Measurements from ENCODE around the gene FOXO6.
"Not testable (repeated sequence)": the region's sequence is repeated elsewhere in the genome, so short reads cannot be mapped to it uniquely, and the experiment has no call there.

The FOXO6 gene

DNA sequence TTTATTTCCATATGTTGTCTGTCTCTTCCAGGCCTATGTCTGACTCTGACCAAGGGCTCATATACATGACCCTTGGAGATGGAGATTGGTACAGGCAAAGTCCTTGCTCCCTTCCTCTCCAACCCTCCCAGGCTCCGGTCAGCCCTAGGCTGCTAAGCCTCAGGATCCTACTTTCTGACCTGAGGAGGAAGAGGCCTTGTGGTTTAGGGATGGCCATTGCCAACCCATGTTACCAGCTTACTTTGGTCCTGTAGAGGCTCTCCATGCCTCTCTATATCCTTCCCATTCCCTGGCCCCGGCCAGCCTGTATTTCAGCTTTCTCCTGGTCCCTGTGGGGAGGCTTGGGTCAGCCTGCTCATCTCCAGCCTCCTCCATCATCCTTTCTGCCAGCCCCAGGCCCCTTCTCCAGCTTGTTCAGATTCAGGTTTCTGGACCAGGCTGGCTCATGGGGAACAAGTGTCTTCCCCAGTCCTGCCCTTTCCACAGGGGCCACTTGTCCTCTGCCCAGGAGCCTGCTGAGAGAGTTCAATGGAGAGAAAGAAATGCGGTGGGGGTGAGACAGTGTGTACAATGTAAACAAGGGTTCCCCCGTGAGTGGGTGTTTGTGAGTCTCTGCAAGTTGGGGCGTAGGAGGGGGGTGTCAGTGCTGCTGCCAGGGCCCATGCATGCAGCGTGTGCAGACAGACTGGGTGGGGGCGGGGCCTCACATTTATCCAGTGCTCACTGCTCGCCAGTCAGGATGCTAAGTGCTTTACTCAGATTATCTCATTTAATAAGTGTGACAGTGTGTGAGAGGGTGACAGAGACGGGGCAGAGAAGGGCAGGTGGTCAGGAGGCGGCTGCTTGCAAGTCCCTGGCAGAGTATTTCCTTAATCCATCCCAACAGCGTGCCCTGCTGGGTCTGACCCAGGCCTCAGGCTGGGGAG is 31.3 kb upstream of the FOXO6 start:
- no peak for DNase-seq (ENCODE audit: low spot score)

DNA sequence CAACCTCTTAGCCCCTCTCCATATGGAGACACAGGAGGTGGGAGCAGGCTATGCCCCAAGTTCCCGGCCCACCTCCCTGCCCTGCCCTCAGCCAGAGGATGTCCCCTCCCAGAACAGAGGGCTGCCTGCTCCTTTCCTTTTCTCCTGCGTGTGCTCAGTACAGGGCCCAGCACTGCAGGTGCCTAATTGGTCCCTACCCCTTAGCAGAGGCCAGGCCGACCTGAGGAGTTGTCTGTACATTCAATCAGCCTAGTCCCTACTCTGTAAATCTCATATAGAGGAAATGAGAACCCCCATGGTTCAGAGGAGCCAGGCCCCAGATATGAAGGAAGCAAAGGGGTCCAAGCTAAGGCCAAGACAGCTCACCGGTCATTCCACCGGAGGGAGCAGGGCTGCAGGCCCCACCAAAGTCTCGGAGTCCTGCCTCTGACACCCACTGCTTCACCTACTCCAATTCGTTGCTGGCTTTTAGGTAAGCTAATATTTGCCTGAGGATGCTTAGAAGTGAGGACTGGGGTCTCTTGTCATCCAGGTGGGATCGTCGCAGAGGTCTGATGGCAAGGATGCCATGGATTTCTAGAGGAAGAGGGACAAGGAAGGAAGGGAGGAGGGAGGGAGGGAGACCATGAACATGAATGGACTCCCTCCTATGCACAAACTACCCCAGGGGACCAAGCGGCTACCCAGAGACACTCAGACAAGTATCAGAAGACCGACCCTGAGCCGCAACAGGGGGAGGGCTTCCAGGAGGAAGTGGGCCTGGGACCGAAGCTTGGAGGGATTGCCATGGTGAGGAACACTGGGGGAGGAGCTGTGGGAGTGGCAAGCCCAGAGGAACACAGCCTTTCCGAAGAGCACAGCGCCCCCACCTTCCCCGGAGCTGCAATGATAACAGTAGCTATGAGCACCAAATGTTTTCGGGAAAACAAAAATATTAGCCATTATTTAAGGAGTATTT is 30.4 kb upstream of the FOXO6 start:
- DNase-seq (ENCODE audit: low spot score): no peak

GRCh38 chr1:41331546-41331917 is 29.7 kb upstream of the FOXO6 start:
- DNase-seq (ENCODE audit: low spot score): no peak

DNA sequence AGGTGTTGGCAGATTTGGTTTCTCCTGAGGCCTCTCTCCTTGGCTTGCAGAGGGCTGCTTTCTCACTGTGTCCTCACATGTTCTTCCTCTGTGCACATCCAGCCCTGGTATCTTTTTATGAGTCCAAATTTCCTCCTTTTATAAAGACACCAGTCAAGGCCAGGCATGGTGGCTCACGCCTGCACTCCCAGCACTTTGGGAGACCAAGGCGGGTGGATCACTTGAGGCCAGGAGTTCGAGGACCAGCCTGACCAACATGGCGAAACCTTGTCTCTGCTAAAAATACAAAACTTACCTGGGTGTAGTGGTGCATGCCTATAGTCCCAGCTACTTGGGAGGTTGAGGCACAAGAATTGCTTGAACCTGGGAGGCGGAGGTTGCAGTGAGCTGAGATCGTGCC is 29.1 kb upstream of the FOXO6 start:
- not testable (repeated sequence) for DNase-seq (ENCODE audit: low spot score)

- no peak for DNase-seq (ENCODE audit: low spot score)
Observed at GRCh38 chr1:41333146-41333784, 28.0 kb upstream of the FOXO6 start.

DNA sequence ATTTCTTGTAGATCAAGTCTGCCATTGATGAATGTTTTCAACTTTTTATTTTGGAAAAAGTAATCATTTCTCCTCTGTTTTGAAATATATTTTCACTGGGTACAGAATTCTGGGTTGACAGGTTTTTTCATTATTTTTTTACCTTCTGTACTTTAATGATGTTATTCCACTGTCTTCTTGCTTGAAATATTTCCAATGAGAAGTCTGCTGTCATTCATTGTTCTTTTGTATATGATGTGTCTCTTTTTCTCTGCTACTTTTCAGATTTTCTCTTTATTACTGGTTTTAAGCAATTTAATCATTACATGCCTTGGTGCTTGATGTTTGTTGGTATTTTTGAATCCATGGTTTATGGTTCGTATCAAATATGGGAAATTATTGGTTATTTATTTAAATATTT is 22.4 kb upstream of the FOXO6 start:
- DNase-seq (ENCODE audit: low spot score): no peak

- no peak for DNase-seq (ENCODE audit: low spot score)
Observed at GRCh38 chr1:41340655-41341364, 20.4 kb upstream of the FOXO6 start.

- no peak for DNase-seq (ENCODE audit: low spot score)
Observed at GRCh38 chr1:41341365-41341683, 19.9 kb upstream of the FOXO6 start.

- no peak for DNase-seq (ENCODE audit: low spot score)
Observed at GRCh38 chr1:41341772-41342562, 19.3 kb upstream of the FOXO6 start.

DNA sequence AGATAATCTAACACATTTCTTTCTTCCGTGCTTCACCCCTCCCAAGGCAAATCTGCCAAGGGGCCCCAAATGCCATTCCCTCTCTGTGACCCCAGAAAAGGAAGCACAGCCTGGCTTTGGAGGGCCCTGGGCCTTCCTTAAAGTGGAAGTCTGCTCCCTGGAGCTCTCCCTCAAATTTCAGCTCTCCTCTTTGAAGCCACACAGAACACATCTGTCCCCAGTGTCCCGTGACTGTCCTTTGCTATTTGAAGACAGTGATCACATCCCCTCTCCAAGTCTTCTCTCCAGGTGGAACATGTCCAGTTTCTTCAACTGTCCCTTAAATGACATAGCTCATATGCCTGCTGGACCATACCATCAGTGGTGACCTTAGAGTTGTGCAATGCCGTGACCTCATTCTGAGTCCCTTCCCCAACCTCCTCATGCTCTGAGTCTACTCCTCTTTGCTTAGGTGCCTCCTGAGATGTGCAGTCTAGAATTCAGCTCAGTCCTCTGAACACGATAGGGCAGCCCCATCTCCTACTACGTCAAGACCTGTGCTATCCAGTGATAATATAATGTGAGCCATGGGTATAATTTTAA is 18.4 kb upstream of the FOXO6 start:
- DNase-seq (ENCODE audit: low spot score): no peak

DNA sequence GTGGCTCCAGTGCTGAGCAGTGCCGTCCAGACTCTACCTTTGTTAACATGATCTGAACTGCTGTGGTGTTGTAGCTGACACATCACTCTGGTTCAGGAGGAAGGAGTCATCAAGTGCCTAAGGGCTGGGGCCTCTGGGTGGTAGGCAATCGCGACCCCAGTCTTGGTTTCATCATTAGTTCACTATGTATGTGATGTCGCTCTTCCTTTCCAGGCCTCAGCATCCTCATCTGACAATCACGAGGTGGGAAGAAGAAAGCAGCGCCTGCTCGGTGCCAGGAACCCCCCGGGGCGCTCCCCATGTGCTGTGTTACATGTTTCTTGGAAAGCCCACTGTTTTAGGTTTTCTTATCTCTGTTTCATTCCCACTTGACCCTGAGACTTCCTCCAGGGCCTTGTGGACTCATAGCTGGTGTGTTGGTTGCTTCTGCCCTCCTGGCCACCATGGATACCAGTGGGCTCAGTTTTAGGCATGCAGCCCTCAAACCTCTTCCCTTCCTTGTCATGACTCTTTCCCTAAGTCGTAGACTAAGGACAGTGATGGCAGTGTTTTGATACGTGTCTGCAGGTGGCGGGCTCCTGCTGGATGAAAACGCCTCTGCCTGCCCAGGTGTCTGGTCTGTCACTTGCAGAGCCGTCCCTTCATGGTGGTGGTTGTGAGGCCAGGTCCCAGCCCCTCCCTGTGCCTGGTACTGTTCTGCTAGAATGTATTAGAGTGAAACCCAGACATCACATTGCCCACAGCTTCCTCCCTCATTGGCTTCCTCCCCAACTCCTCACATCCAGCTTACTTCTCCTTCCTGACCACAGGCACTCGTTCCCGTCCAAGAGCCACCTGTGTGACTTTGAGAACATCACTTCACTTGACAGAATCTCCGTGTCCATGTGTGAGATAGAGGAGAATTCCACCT is 17.2 kb upstream of the FOXO6 start:
- DNase-seq (ENCODE audit: low spot score): no peak

- DNase-seq (ENCODE audit: low spot score): no peak
Observed at GRCh38 chr1:41344708-41345159, 16.5 kb upstream of the FOXO6 start.

DNA sequence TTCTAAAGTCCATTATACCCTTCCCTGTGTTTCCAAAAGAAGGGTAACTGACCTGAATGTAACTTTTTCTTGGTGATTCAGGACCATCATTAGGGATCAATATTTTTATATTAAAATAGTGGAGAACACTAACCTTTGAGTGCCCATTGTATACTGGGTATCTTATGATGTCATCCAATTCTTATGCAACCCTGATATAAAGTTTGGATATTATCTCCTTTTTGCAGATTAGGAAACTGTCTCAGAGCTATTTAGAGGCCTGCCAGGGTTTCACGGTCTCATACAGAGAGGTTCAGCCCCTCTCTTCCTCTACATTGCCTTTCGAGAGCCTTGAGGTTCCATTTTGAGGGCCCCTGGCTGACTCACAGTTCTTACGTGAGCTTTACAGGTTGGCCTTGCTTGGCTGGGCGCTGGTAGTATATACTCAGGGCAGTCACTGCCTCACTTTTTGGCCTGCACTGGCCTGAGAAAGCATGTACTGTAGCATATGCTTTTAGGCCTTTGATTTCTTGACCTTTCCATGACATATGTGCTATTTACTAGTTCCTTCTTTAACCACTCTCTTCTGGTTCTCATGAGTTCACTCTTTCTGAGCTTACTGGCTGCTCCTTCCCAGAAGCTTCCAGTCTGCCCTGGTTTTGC is 15.7 kb upstream of the FOXO6 start:
- no peak for DNase-seq (ENCODE audit: low spot score)

DNA sequence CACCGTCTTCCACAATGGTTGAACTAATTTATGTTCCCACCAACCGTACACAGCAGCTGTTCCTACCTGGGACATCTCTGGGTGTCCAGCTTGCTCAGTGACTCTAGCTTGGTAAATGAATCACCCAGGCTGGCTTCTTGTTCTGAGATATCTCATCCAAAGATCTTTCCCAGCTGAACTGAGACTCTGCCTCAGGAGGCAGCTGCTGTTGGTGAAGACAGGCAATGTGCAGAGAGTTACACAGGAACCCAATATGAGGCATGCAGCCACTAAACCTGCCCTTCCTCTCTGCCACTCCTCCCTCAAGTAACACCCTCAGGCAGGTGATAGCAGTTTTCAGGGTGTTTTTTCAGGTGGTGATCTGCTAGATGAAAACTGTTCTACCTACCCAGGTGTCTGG is 14.0 kb upstream of the FOXO6 start:
- DNase-seq (ENCODE audit: low spot score): no peak

DNA sequence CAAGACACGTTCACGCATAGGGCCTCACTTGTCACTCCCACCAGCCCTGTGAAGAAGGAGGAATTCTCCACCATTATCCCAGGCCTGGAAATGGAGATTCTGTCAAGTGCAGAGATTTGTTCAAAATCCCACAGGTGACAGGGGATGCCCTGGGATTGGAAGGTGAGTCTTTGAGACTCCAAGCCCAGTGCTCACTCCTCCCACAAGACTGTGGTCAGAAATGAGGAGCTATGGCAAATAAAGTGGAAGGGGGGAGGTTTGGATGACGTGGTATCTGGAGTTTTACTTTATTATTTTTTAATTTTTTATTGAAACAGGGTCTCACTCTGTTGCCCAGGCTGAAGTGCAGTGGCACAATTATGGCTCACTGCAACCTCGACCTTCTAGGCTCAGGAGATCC is 12.8 kb upstream of the FOXO6 start:
- DNase-seq (ENCODE audit: low spot score): no peak

GRCh38 chr1:41349361-41350054 is 11.7 kb upstream of the FOXO6 start:
- DNase-seq (ENCODE audit: low spot score): no peak

DNA sequence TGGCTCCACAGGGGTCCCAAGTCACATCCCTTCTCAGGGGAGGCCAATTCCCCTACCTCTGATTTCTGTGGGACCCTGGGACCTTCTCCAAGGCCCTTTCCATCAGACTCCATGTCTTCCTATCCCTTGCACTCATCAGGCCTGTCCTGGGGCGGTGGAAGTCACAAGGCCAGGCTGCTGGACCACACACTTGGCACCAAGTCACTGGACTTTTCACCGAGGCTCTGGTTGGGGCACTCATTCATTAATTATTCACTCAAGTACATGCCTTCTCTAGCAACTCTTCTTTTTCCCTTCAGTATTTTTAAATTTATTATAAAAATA is 11.2 kb upstream of the FOXO6 start:
- DNase-seq (ENCODE audit: low spot score): no peak
